ENCODE results near the gene KIAA0513. TPM values are rescaled to one million over a fixed set of nuclear protein-coding genes. Genes with fewer than 3 reads are reported as not detected.

Gene KIAA0513
- total and polyA plus RNA-seq, 2 donors (not counting 1 experiment from before 2014, with no cell fraction given) = 11.7 to 22.3 TPM

GRCh38 chr16:85003725-85004586, 23.6 kb upstream of the KIAA0513 start:
- no peak overlapping the region for H2AFZ ChIP-seq (ENCODE audit: low read length)
- H3K36me3 ChIP-seq (ENCODE audit: control insufficient read depth, insufficient read depth, low read length) = peaks cover 4% of the 10 kb centered on the region
- no peaks in the 10 kb centered on the region for H3K27me3 ChIP-seq (ENCODE audit: control insufficient read depth, insufficient read depth, low read length)
- no peaks in the 10 kb centered on the region for H4K20me1 ChIP-seq (ENCODE audit: control insufficient read depth, extremely low read depth, insufficient read depth, low read length)
- peak overlapping the region; percentile 93 for H3K27ac ChIP-seq (ENCODE audit: insufficient read depth, low read length)
- no peaks in the 10 kb centered on the region for H3K9me3 ChIP-seq (ENCODE audit: control insufficient read depth, insufficient read depth, low read depth, low read length)
- peaks cover 48% of the 10 kb centered on the region for H3K4me1 ChIP-seq (ENCODE audit: control insufficient read depth, extremely low read depth, insufficient read depth, low read length)
- TF ChIP-seq, protein P1, sequence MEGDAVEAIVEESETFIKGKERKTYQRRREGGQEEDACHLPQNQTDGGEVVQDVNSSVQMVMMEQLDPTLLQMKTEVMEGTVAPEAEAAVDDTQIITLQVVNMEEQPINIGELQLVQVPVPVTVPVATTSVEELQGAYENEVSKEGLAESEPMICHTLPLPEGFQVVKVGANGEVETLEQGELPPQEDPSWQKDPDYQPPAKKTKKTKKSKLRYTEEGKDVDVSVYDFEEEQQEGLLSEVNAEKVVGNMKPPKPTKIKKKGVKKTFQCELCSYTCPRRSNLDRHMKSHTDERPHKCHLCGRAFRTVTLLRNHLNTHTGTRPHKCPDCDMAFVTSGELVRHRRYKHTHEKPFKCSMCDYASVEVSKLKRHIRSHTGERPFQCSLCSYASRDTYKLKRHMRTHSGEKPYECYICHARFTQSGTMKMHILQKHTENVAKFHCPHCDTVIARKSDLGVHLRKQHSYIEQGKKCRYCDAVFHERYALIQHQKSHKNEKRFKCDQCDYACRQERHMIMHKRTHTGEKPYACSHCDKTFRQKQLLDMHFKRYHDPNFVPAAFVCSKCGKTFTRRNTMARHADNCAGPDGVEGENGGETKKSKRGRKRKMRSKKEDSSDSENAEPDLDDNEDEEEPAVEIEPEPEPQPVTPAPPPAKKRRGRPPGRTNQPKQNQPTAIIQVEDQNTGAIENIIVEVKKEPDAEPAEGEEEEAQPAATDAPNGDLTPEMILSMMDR (conservative IDR thresholded peaks at IDR 0.05 in 1 of 2, IDR thresholded peaks at IDR 0.05 in 1 of 2; ENCODE audit: low read depth in 1 of 2, low read length in 2 of 2) = no peak
- H3K79me2 ChIP-seq (ENCODE audit: control insufficient read depth, insufficient read depth, low read length) = peaks cover 83% of the 10 kb centered on the region
- peak overlapping the region; percentile 44 for H3K9ac ChIP-seq (ENCODE audit: insufficient read depth, low read length)
- H3K4me3 ChIP-seq (replicated peaks in 1 of 4; ENCODE audit: control extremely low read depth in 1 of 4, insufficient read depth in 1 of 4, low read depth in 3 of 4, low read length in 4 of 4) = peak overlapping the region in 3 of 4 experiments; percentile 19 to 31 (median 19)
- peak overlapping the region; percentile 86 for H3K4me2 ChIP-seq (ENCODE audit: extremely low read depth, insufficient read depth, low read length)
- DNase-seq (ENCODE audit: low read depth in 2 of 2) = peak in 1 of 2 donors; percentile 44

DNA sequence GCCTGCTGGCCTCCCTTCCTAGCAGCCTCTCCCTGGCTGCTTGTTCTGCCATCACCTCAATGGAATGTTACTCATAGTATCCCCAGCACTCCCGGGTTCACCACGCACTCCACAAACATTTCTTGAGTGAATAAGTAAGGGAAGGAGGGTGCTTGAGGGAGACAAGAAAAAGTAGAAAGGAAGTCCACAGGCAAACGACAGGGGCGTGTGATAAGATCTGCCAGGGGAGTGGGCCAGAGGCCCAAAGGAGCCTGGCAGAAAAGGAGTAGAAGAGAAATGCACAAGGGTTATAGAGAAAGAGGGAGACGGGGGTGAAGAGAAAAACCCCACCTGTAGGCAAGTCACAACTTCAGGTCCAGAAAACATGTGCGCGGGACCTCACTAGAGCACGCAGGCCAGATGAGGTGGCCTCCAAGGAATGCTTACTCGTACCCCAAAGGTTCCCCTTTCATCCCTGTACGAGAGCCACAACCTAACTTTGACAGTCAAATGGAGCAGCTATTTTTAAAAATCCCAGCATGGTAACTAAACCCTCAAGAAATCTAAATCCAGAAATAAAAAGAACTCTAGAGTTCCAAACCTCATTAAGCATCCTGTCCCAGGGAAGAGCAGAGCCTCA, 22.9 kb upstream of the KIAA0513 start:
- Histone ChIP-seq H3K36me3 (ENCODE audit: control insufficient read depth, insufficient read depth, low read length) (peaks cover 4% of the 10 kb centered on the region), H3K9ac (ENCODE audit: insufficient read depth, low read length) (peak overlapping the region; percentile 16)

More for the DNA sequence above, 22.9 kb upstream of the KIAA0513 start:
- peak overlapping the region; percentile 93 for H3K27ac ChIP-seq (ENCODE audit: insufficient read depth, low read length)
- no peak for TF ChIP-seq EZH2 (IDR thresholded peaks at IDR 0.05; ENCODE audit: low read length, missing control alignments)
- TF ChIP-seq, protein P1 (conservative IDR thresholded peaks at IDR 0.05 in 1 of 2, IDR thresholded peaks at IDR 0.05 in 1 of 2; ENCODE audit: low read depth in 1 of 2, low read length in 2 of 2) = no peak
- H3K4me1 ChIP-seq (ENCODE audit: control insufficient read depth, extremely low read depth, insufficient read depth, low read length) = peaks cover 44% of the 10 kb centered on the region
- H3K4me2 ChIP-seq (ENCODE audit: extremely low read depth, insufficient read depth, low read length) = peak overlapping the region; percentile 86
- H4K20me1 ChIP-seq (ENCODE audit: control insufficient read depth, extremely low read depth, insufficient read depth, low read length) = no peaks in the 10 kb centered on the region
- peak overlapping the region in 2 of 4 experiments; percentile 33 to 36 for H3K4me3 ChIP-seq (replicated peaks in 1 of 4; ENCODE audit: control extremely low read depth in 1 of 4, insufficient read depth in 1 of 4, low read depth in 3 of 4, low read length in 4 of 4)
- DNase-seq (ENCODE audit: low read depth in 2 of 2) = peak; percentile 90 to 97
- peaks cover 82% of the 10 kb centered on the region for H3K79me2 ChIP-seq (ENCODE audit: control insufficient read depth, insufficient read depth, low read length)
- no peaks in the 10 kb centered on the region for H3K9me3 ChIP-seq (ENCODE audit: control insufficient read depth, insufficient read depth, low read depth, low read length)
- H3K27me3 ChIP-seq (ENCODE audit: control insufficient read depth, insufficient read depth, low read length) = no peaks in the 10 kb centered on the region
- H2AFZ ChIP-seq (ENCODE audit: low read length) = no peak overlapping the region

Data from fibroblast of lung (primary cell).